ENCODE results near the gene KRT79.

The KRT79 gene

DNA sequence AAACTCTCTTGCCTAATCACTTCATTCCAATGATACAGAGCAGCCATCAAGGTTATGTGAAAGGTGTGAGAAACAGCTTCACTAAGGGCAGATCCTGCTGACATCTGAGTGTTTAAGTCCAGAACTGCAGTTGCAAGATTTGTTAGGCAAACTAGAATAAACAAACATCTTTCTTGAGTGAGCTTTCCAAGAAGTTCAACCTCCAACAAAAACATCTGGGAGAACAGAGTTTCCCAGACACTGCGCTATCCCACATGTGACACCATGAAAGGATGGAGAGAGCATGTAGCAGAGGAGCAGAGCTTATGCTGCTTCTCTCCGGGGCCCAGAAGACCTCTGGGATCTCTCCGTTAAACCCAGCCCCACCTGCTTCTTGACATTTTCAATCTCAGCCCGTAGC lies 62.6 kb downstream of the KRT79 start:
- no peak for DNase-seq (ENCODE audit: low spot score)

More for the DNA sequence above, 62.6 kb downstream of the KRT79 start:
- TF ChIP-seq, protein P1, sequence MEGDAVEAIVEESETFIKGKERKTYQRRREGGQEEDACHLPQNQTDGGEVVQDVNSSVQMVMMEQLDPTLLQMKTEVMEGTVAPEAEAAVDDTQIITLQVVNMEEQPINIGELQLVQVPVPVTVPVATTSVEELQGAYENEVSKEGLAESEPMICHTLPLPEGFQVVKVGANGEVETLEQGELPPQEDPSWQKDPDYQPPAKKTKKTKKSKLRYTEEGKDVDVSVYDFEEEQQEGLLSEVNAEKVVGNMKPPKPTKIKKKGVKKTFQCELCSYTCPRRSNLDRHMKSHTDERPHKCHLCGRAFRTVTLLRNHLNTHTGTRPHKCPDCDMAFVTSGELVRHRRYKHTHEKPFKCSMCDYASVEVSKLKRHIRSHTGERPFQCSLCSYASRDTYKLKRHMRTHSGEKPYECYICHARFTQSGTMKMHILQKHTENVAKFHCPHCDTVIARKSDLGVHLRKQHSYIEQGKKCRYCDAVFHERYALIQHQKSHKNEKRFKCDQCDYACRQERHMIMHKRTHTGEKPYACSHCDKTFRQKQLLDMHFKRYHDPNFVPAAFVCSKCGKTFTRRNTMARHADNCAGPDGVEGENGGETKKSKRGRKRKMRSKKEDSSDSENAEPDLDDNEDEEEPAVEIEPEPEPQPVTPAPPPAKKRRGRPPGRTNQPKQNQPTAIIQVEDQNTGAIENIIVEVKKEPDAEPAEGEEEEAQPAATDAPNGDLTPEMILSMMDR (IDR thresholded peaks at IDR 0.05; ENCODE audit: extremely low read depth, missing control alignments) = no peak

Measured in GM20000 (cell line).